HG03139 (cell line): Measurements from ENCODE around the gene ACAD10.
"Not testable (repeated sequence)": the region's sequence is repeated elsewhere in the genome, so short reads cannot be mapped to it uniquely, and the experiment has no call there.

Source experiments
- ATAC-seq: cut with Tn5 transposase; IDR thresholded peaks from one replicate; pipeline ENCODE4 v1.9.1; 2021; ENCODE audit not compliant: unreplicated experiment

ACAD10 gene

GRCh38 chr12:111686574-111687105 lies 787 bp downstream of the ACAD10 start:
- ATAC-seq, result no peak

- no peak for ATAC-seq
Observed at GRCh38 chr12:111687255-111687654, 1.4 kb downstream of the ACAD10 start.

- ATAC-seq, result no peak
Observed at GRCh38 chr12:111687952-111688351, 2.1 kb downstream of the ACAD10 start.

GRCh38 chr12:111691262-111691661 lies 5.4 kb downstream of the ACAD10 start:
- ATAC-seq, result no peak

- no peak for ATAC-seq
Observed at GRCh38 chr12:111692575-111693210, 6.8 kb downstream of the ACAD10 start.

GRCh38 chr12:111693818-111694217 lies 8.0 kb downstream of the ACAD10 start:
- no peak for ATAC-seq

GRCh38 chr12:111699962-111700361 lies 14.1 kb downstream of the ACAD10 start:
- ATAC-seq, result no peak

GRCh38 chr12:111705672-111706071 lies 19.8 kb downstream of the ACAD10 start:
- ATAC-seq, result no peak

- ATAC-seq, result no peak
Observed at GRCh38 chr12:111706145-111706544, 20.3 kb downstream of the ACAD10 start.

- no peak for ATAC-seq
Observed at GRCh38 chr12:111715279-111715678, 29.4 kb downstream of the ACAD10 start.

- ATAC-seq, result not testable (repeated sequence)
Observed at GRCh38 chr12:111719316-111719715, 33.5 kb downstream of the ACAD10 start.

- ATAC-seq, result no peak
Observed at GRCh38 chr12:111720457-111720856, 34.6 kb downstream of the ACAD10 start.

GRCh38 chr12:111723646-111724360 lies 38.0 kb downstream of the ACAD10 start:
- not testable (repeated sequence) for ATAC-seq

- no peak for ATAC-seq
Observed at GRCh38 chr12:111728795-111729194, 42.9 kb downstream of the ACAD10 start.

- ATAC-seq, result no peak
Observed at GRCh38 chr12:111730420-111730819, 44.6 kb downstream of the ACAD10 start.

GRCh38 chr12:111732786-111733185 lies 46.9 kb downstream of the ACAD10 start:
- no peak for ATAC-seq

- ATAC-seq, result no peak
Observed at GRCh38 chr12:111733340-111733915, 47.6 kb downstream of the ACAD10 start.

- ATAC-seq, result not testable (repeated sequence)
Observed at GRCh38 chr12:111739524-111739923, 53.7 kb downstream of the ACAD10 start.

- no peak for ATAC-seq
Observed at GRCh38 chr12:111741235-111741812, 55.5 kb downstream of the ACAD10 start.

- ATAC-seq, result no peak
Observed at GRCh38 chr12:111745211-111745610, 59.4 kb downstream of the ACAD10 start.

GRCh38 chr12:111747333-111747732 lies 61.5 kb downstream of the ACAD10 start:
- ATAC-seq, result no peak
